NT2/D1 (cell line): ENCODE data around the gene ELFN1.

Source experiments
- SUZ12 ChIP-seq: IDR thresholded peaks from 2 replicates; pipeline ENCODE4 v1.6.1; 2011; ENCODE audit not compliant: insufficient read length, insufficient read depth; ENCODE audit errors: extremely low read depth
- YY1 ChIP-seq: IDR thresholded peaks from 2 replicates; pipeline ENCODE4 v1.6.1; 2011; ENCODE audit not compliant: insufficient read length, insufficient read depth
- ZNF274 ChIP-seq: IDR thresholded peaks from 2 replicates; pipeline ENCODE4 v1.6.1; 2011; ENCODE audit warnings: mild to moderate bottlenecking, low read depth, low read length

DNA sequence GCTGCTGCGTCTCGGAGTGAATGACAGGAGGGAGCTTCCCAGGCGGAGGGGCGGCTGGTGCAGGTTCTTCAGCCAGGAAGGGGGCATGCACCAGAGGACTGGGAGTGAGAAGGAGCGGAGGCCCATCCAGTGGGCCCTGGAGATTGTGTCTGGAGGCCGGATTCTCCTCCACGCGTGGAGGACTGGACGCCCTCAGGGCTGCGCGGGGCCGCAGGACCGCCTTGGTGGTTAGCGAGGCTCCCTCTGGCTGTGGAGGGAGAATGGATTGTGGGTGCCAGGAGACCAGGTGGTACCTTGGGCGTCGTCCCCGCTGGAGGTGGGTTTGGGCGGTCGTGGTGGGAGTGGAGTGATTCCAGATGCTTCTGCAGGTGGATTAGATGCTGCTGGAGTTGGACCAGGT is 68.9 kb downstream of the ELFN1 start:
- TF ChIP-seq YY1 (no peak), ZNF274 (no peak), SUZ12 (no peak)
